Fibroblast of the conjunctiva (primary cell): ENCODE data around the gene MUSTN1.

Experiments used
- DNase-seq: peaks from one replicate; pipeline ENCODE4 v3.0.0-alpha.2; 2010; ENCODE audit warnings: low read depth

MUSTN1 gene

GRCh38 chr3:52834871-52835501 lies at the start of gene MUSTN1:
Gene MUSTN1, minus strand, starts transcription at chr3:52835019. Its CDS starts 71 bp downstream, at chr3:52834948.
- no peak for DNase-seq

- no peak for DNase-seq
These were observed 47.6 kb upstream of the MUSTN1 start for GRCh38 chr3:52882377-52882776.

GRCh38 chr3:52881871-52882270 lies 47.1 kb upstream of the MUSTN1 start:
- no peak for DNase-seq

GRCh38 chr3:52880474-52880873 lies 45.7 kb upstream of the MUSTN1 start:
- no peak for DNase-seq

- DNase-seq: no peak
These were observed 45.2 kb upstream of the MUSTN1 start for GRCh38 chr3:52880047-52880446.

- DNase-seq: no peak
These were observed 44.8 kb upstream of the MUSTN1 start for GRCh38 chr3:52879581-52879980.

- DNase-seq: no peak
These were observed 44.3 kb upstream of the MUSTN1 start for GRCh38 chr3:52879090-52879489.

GRCh38 chr3:52877085-52877484 lies 42.3 kb upstream of the MUSTN1 start:
- DNase-seq: no peak

- DNase-seq: no peak
These were observed 40.2 kb upstream of the MUSTN1 start for GRCh38 chr3:52874864-52875587.

- no peak for DNase-seq
These were observed 39.4 kb upstream of the MUSTN1 start for GRCh38 chr3:52874160-52874701.

- DNase-seq: peak; percentile 61
These were observed 38.8 kb upstream of the MUSTN1 start for GRCh38 chr3:52873433-52874159.

- no peak for DNase-seq
These were observed 37.4 kb upstream of the MUSTN1 start for GRCh38 chr3:52872245-52872644.

GRCh38 chr3:52871761-52872160 lies 36.9 kb upstream of the MUSTN1 start:
- no peak for DNase-seq

- no peak for DNase-seq
These were observed 35.7 kb upstream of the MUSTN1 start for GRCh38 chr3:52870471-52870870.

- DNase-seq: no peak
These were observed 31.6 kb upstream of the MUSTN1 start for GRCh38 chr3:52866427-52866826.

- no peak for DNase-seq
These were observed 31.2 kb upstream of the MUSTN1 start for GRCh38 chr3:52865994-52866393.

GRCh38 chr3:52860424-52860768 lies 25.6 kb upstream of the MUSTN1 start:
- no peak for DNase-seq

- DNase-seq: no peak
These were observed 25.0 kb upstream of the MUSTN1 start for GRCh38 chr3:52859686-52860423.

- DNase-seq: no peak
These were observed 23.0 kb upstream of the MUSTN1 start for GRCh38 chr3:52857864-52858263.

GRCh38 chr3:52857133-52857532 lies 22.3 kb upstream of the MUSTN1 start:
- no peak for DNase-seq

- no peak for DNase-seq
These were observed 21.8 kb upstream of the MUSTN1 start for GRCh38 chr3:52856666-52857065.

GRCh38 chr3:52854013-52854412 lies 19.2 kb upstream of the MUSTN1 start:
- no peak for DNase-seq
